Transverse colon (tissue), 4 donors: ENCODE data around the gene LHFPL6.

Experiments
- EP300 ChIP-seq: sonication (generic); formaldehyde crosslinking; IDR thresholded peaks from one replicate; pipeline ENCODE4 v1.6.1; 2017; ENCODE audit warnings: antibody characterized with exemption, low read depth
- POLR2A ChIP-seq: fragments of 450-650 bp; IDR thresholded peaks from one replicate; pipeline ENCODE4 v1.6.1; 2016; ENCODE audit warnings: antibody characterized with exemption, mild to moderate bottlenecking, moderate library complexity
- POLR2AphosphoS5 ChIP-seq, 3 donors: sonication (generic); formaldehyde crosslinking; IDR thresholded peaks; one replicate each; pipeline ENCODE4 v1.6.1; 2016; ENCODE audit warnings: antibody characterized with exemption in 3 of 3
- TF ChIP-seq, protein P1 (sequence below), 5 experiments: fragments of 200-600 bp in 3 of 5; fragments of 450-650 bp in 2 of 5; sonication (generic) in 3 of 5; IDR thresholded peaks; 1 replicate in 2 of 5; 2 replicates in 3 of 5; pipeline ENCODE4 v1.5.1; 2016 to 2017; ENCODE audit warnings: antibody characterized with exemption in 5 of 5, inconsistent platforms in 3 of 5, mild to moderate bottlenecking in 2 of 5, moderate library complexity in 1 of 5

DNA sequence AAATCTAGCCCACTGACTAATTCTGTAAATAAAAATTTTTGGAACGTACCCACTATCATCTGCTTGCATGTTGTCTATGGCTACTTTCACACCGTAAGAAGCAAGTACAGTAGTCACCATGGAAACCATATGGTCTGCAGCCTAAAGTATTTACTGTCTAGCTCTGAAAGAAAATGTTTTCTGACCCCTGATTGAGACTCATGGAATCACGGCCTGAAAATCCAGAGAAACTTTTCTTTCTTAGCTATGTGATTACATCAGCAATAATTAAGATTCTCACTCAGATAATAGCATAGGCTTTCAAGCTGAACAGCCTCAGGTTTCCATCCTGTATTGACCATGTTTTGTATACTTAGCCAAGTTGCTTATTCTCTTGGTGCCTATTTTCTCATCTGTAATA lies 300.2 kb downstream of the LHFPL6 start:
- TF ChIP-seq, protein P1, sequence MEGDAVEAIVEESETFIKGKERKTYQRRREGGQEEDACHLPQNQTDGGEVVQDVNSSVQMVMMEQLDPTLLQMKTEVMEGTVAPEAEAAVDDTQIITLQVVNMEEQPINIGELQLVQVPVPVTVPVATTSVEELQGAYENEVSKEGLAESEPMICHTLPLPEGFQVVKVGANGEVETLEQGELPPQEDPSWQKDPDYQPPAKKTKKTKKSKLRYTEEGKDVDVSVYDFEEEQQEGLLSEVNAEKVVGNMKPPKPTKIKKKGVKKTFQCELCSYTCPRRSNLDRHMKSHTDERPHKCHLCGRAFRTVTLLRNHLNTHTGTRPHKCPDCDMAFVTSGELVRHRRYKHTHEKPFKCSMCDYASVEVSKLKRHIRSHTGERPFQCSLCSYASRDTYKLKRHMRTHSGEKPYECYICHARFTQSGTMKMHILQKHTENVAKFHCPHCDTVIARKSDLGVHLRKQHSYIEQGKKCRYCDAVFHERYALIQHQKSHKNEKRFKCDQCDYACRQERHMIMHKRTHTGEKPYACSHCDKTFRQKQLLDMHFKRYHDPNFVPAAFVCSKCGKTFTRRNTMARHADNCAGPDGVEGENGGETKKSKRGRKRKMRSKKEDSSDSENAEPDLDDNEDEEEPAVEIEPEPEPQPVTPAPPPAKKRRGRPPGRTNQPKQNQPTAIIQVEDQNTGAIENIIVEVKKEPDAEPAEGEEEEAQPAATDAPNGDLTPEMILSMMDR (IDR thresholded peaks at IDR 0.05) = no peak
- no peak for TF ChIP-seq EP300
- TF ChIP-seq POLR2AphosphoS5 (IDR thresholded peaks at IDR 0.05) = no peak
- no peak for TF ChIP-seq POLR2A
